GM12874 (cell line): ENCODE results near the gene ZNF726.

Experiments
- CTCF ChIP-seq: IDR thresholded peaks from 2 replicates; pipeline ENCODE4 v1.5.1; 2011; ENCODE audit warnings: low read depth, mild to moderate bottlenecking, control low read depth, low read length, moderate library complexity; ENCODE audit not compliant: insufficient read depth

The ZNF726 gene

GRCh38 chr19:23914402-23915286, at the start of gene ZNF726:
ZNF726 (plus strand) TSS chr19:23914886; CDS start chr19:23914995, 109 bp downstream.
- no peak for TF ChIP-seq CTCF

- no peak for TF ChIP-seq CTCF
Observed at GRCh38 chr19:23867895-23868294, 46.8 kb upstream of the ZNF726 start.

- no peak for TF ChIP-seq CTCF
Observed at GRCh38 chr19:23868630-23869029, 46.1 kb upstream of the ZNF726 start.

GRCh38 chr19:23872282-23872919, 42.3 kb upstream of the ZNF726 start:
- no peak for TF ChIP-seq CTCF

- TF ChIP-seq CTCF = no peak
Observed at GRCh38 chr19:23876261-23876660, 38.4 kb upstream of the ZNF726 start.

- no peak for TF ChIP-seq CTCF
Observed at GRCh38 chr19:23882493-23882892, 32.2 kb upstream of the ZNF726 start.

- no peak for TF ChIP-seq CTCF
Observed at GRCh38 chr19:23884363-23884762, 30.3 kb upstream of the ZNF726 start.
